HG02884 (cell line): ENCODE results near the gene ADGRF3.
A peak's percentile ranks its signal among the peaks of the same experiment; 100 is the strongest.
"Not testable (repeated sequence)": the region's sequence is repeated elsewhere in the genome, so short reads cannot be mapped to it uniquely, and the experiment has no call there.

Experiments used
- ATAC-seq: cut with Tn5 transposase; IDR thresholded peaks from one replicate; pipeline ENCODE4 v1.9.1; 2021; ENCODE audit warnings: mild to moderate bottlenecking, moderate library complexity; ENCODE audit not compliant: unreplicated experiment

ADGRF3 gene

DNA sequence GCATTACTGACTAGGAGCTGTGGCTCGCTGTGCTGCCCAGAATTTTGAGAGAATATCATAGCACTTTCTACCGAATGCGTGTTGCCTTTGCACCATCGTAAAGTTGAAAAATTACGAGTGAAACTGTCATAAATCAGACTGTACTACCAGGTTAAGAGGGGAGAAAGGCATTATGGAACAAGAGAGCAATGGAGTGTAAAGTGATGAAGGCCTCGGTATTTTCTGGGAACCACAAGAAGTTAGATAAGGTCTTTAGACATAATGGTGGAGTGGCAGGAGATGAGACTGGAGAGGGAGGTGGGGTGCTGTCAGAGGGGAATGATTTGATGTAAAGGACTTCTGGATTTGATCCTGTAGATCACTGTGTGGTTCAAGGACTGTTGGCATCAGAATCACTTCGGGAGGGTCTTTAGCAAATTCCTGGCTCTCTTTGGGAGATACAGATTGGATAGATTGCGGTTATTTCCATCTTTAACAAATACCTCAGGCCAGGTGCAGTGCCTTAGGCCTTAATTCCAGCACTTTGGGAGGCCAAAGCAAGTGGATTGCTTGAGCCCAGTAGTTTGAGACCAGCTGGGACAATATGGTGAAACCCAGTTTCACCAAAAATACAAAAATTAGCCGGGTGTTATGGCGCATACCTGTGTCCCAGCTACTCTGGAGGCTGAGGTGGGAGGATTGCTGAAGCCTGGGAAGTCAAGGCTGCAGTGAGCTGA is 4.9 kb upstream of the ADGRF3 start:
- no peak for ATAC-seq

DNA sequence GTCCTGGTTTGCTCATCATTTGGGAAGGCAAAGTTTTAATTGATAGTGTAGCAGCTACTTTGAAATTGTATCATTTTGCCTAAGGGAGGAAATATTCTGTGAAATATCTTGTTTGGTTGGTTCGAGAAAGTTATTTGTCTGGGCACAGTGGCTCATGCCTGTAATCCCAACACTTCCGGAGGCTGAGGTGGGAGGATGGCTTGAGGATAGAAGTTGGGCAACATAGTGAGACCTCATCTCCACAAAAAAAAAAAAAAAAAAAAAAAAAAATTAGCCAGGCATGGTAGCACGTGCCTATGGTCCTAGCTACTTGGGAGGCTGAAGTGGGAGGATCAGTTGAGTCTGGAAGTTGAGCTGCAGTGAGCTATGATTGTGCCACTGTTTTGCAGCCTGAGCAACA is 3.1 kb upstream of the ADGRF3 start:
- no peak for ATAC-seq

DNA sequence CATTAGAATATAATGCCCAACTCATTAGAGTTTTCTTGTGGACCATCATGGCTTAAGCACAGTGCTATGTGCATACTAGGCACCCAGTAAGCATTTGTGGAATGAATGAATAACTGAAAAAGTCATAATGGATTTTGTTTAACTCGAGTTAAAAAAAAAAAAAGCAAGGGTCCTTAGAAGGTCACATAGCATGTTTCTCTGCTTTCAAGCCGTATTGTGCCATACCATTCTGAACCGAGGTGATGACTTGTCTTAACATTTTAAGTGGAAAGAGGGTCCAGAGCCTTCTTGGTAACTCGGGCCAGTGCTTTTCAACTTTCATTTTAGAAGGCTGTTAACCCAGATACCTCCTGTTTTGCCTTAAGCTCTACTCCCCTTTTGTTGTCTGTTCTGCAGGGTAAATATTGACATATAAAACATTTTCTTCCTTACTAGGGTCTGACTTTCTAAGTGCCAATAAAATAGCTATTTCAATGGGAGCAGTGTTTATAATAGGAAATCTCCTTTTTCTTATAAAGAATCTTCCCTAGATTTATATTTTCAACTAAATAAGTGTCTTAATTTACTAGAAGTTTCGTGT is 787 bp upstream of the ADGRF3 start:
- no peak for ATAC-seq

DNA sequence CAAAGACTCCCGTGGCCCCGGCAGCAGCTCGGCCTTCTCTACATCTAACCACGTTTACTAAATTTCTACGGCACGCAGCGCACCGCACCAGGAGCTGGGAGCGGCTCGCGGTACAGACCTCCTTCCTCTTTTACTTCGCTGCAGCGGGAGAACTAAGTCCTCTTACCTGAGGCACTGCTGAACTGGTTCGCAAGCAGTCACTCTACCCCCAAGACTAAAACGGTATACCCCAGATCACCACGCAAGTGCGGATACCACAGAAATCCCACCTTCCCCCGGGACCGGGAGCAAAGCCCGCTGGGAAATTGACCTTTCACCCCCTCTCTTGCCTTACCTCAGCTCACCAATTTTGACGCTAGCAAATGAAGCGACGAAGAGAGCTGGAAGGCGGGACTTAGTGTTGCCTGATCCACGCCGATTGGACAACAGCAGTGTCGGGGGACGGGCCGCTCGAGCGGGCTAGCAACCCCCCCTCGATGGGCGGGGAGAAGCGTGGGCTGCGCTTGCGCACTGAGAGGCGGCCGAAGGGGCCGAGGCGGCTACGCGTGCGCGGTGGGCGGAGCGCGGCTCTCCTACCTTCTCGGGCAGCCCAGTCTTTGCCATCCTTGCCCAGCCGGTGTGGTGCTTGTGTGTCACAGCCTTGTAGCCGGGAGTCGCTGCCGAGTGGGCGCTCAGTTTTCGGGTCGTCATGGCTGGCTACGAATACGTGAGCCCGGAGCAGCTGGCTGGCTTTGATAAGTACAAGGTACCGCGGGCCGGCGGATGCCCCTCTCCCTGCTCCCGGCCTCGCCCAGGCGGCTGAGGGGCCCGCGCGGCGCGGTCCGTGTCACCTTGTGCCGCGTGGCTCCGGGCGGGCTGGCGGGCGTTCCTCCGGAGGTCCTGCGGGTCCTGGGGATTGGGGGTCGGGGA is 790 bp downstream of the ADGRF3 start, which contains the start of gene SELENOI:
Gene SELENOI (plus strand): TSS at position 599 of the 909 bp plus-strand sequence. CDS start 90 bp downstream, at position 689.
- peak; percentile 93 for ATAC-seq

DNA sequence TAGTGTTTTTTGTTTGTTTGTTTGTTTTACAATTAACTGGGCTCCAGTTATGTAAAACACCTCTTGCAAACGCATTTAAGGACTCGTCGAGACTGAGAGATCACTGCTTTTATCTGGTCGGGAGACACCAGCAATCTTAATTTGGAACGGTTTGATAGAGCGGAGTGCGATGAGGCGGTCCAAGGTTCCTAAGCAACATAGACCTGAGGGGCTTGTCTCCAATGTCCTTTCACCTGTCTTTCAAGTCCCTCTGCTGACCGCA is 1.4 kb downstream of the ADGRF3 start:
- no peak for ATAC-seq

DNA sequence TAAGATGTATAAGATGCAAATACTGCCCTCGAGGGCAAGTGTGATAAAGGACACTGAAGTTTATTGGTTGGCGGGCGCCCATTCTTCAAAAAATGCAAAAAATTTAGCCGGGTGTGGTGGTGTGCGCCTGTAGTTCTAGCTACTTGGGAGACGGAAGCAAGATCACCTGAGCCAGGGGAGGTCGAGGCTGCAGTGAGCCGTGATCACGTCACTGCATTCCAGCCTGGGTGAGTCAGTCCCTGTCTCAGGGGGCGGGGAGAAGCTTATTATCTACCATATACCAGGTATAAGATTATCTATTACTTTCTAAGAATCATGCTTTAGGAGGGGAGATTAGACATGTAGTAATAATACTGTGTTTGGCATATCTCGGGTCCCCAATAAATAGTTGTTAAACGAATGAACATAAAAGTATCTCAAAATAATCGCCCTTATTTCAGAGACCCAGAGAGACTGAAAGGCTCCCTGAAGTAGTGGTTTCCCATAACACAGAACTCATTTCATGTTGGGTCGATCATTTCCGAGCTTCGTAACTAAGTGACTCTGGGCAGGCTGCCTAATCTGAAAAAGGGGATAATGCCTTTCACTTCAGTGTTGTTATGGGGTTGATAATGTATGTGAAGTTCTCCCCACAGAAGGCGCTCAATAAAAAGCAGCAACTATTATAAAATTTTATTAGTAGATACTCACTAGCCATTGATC is 1.9 kb downstream of the ADGRF3 start:
- no peak for ATAC-seq

DNA sequence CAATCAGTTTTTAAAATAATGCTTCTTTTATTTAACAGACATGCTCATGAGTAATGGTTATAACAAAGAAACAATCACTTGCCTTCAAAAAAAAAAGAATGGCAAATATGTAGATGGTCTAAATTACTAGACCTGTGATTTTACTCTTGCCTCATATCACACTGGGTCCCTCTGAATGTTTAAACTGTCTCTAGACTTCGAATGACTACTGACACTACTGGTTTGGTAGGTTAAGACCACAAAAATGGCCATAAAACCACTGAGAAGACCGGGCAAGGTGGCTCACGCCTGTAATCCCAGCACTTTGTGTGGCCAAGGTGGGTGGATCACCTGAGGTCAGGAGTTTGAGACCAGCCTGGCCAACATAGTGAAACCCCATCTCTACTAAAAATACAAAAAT is 5.8 kb downstream of the ADGRF3 start:
- ATAC-seq = no peak

DNA sequence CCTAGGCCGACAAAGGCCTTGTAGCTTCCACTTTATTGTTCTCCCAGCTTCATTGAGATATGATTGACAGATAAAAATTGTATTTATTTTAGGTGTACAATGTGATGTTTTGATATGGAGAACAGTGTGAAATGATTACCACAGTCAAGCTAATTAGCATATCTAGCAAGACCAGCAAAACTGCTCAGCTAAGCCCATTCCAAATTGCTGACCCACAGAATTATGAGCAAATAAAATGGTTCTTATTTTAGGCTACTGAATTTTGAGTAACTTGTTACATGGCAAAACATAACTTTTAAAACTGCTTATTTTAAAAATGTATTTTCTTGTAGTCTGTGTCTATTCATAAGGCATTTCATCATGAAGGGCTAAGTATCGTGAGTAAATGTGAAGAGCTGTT is 9.3 kb downstream of the ADGRF3 start:
- ATAC-seq = no peak

DNA sequence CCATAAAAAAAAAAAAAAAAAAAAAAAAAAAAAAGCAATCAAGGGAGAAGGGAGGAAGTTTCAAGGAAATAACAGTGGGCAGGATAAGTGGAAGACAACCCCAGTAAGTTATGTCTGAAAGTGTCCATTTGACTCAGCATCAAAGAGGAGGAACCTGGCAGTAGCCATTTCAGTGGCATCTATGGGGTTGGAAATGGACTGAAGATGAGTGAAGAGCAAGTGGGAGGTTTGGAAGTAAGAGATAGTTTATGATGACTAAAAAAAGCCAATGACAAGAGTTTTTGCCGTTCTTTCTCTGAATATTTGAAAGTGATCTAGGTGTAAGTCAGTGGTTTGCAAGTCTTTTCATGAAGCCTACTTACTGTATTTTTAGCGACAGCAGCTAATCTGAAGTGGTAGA is 9.9 kb downstream of the ADGRF3 start:
- ATAC-seq = no peak

DNA sequence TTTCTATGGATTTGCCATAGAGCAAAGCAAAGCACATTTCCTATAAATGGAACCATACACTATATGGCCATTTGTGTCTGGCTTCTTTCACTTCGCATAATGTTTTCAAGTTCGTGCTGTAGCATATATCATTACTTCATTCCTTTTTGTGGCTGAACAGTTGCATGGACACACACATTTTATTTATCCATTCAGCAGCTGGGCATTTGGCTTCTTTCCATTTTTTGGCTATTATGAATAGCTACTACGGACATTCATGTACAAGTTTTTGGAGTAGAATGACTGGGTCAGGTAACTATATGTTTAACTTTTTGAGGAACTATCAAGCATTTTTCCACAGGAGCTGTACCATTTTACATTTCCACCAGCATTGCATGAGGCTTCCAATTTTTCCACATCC is 11.4 kb downstream of the ADGRF3 start:
- no peak for ATAC-seq

DNA sequence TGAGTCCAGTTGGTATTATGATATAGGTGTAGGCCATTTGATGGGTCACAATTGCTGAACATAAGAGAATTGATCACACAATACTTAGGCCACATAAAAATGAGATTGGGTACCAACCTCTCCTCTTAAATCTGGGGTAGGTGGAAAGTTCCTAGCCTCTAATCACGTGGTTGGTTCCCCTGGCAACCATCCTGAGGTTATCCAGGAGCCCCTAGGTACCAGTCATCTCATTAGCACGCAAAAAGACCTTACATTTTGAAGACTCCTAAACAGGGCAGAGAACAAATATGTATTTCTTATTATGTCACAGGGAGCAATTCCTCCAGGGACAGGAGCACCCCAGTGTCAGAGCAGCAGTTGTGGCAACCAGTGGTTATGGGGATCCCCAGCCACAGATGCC is 13.3 kb downstream of the ADGRF3 start:
- ATAC-seq = no peak

DNA sequence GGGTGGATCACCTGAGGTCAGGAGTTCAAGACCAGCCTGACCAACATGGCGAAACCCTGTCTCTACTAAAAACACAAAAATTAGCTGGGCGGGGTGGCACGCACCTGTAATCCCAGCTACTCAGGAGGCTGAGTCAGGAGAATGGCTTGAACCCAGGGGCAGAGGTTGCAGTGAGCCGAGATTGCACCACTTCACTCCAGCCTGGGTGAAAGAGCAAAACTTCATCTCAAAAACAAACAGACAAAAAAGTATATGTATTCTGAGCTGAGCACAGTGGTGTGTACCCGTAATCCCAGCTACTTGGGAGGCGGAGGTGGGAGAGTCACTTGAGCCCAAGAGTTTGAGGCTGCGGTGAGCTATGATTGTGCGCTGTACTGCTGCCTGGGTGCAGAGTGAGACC is 15.3 kb downstream of the ADGRF3 start:
- ATAC-seq = not testable (repeated sequence)

DNA sequence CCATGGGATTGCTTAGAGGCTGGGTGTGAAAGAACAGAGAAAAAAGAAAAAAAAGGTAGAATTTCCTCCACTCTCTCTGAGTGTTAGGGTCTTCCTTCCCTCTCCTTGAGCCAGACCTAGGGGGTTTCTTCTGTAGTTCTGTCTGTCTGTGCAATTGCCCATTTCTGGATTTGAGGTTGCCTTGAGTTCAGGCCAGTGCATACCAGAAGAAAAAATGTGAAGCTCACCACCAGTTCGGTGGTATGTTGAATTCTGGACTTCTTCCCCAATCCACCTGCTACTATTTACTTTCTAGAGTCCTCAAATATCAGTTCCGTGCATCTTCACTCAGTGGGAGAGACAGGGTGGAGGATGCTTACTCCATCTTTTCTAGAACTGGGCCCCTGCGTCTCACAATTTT is 16.0 kb downstream of the ADGRF3 start:
- ATAC-seq = no peak

DNA sequence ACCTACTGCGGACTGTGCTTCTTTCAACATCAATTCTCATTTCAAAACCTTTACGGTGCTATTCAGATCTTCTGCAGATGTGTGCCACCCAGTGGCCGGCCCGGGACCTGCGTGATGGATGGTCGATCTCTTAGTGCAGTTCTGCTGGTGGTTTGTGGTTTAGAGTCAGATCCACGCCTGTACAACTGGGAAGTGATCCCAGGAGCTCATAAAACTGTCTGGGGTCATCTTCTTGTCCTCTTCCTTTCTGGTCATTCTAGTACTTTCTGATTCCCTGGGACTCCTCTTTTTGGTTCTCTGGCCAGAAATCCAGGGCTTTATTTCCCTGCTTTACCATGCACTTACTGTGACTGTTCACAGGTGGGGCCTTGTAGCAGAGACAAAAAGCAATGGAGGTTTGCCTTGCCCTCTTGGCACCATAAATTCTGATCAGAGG is 16.5 kb downstream of the ADGRF3 start:
- ATAC-seq = peak; percentile 63

DNA sequence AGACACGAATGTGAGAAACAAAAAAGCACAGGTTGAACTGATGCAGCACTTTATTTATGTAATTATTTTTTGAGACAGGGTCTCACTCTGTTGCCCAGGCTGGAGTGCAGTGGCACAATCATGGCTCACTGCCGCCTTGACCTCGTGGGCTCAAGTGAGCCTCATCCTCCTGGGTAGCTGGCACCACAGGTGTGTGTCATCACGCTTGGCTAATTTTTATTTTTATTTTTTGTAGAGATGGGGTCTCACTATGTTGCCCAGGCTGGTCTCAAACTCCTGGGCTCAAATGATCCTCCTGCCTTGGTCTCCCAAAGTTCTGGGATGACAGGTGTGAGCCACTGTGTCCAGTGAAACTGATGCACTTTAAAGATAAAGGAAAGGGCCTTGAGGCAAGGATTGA is 17.5 kb downstream of the ADGRF3 start:
- not testable (repeated sequence) for ATAC-seq

DNA sequence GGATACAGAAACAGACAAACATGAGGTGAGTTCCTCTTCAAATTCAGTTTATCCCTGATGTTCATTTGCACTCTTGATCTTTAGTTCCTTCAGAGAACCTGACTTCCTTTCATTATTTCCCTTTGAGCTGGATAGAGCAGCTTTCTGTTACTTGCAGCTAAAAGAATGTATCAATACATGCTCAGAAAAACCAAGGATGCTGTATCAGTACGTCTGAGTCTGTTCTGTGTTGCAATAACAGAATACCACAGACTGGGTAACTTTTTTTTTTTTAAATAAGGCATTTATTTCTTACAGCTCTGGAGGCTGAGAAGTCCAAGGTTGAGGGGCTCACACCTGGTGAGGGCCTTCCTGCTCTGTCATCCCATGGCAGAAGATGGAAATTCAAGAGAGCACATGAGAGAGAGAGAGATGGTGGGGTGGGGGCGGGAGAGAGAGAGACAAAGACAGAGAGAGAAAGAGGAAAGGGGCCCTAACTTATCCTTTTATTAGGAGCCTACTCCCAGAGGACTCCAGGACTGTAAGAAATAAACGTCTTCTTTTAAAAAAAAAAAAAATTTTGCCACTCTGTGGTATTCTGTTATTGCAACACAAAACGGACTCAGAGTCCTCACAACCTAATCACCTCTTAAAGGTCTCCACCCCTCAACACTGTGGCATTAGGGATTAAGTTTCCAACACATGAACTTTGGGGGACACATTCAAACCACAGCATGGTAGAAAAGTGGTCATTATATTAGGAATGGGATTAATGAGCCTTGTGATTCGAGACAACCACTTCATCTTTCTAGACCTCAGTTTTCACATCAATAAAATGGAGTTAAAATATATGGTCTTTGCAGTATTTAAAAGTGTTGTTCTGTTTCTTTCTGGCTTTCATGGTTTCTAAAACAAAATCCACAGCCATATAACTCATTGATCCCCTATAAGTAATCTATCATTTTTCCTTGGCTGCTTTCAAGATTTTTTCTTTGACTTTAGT is 19.0 kb downstream of the ADGRF3 start:
- ATAC-seq = no peak

DNA sequence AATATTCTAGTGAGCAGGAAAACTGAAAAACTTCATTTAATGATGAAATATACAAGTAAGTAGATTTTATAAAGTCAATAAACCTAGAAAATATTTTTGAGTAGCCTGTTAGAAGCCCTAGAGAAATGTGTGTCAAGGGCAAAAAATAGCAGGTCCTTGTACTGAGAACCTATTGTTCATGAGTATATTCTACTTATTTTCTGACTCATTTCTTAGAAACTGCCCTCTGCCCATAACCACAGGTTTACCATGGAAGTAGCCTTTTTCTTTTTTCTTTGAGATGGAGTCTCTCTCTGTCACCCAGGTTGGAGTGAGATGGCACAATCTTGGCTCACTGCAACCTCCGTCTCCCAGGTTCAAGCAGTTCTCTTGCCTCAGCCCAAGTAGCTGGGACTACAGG is 20.1 kb downstream of the ADGRF3 start:
- no peak for ATAC-seq

DNA sequence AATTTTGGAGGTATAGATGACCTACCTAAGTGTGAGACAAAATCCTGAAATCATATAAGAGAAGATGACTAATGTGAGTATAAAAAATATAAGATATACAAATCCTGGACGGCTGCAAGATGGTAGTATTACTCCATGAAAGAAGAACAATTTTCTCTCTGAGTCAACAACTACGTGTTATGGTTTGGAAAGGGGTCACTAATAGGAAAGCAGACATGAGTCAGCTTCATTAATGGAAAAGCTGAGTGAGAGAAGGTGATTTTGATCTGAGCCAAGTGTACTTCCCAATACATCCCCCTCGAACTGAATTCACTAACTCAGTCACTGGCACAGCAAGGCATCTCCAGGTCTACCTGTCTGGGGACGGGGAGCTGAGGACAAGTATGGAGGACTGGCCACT is 20.7 kb downstream of the ADGRF3 start:
- ATAC-seq = no peak

DNA sequence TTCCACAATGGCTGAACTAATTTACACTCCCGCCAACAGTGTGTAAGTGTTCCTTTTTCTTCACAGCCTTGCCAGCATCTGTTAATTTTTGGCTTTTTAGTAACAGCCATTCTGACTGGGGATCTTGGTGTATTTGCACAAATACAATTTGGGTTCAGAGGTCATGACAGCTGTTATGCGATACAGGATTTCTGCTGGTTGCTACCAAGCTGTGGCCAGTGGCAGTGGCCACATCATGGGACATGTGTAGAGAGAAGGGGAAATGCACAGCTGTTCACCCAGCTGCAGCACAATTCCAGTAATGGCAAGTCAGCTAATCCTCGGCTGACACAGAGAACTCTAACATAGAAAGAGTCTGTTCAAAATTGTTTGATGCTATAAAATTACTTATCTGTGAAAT is 21.7 kb downstream of the ADGRF3 start:
- ATAC-seq = no peak

DNA sequence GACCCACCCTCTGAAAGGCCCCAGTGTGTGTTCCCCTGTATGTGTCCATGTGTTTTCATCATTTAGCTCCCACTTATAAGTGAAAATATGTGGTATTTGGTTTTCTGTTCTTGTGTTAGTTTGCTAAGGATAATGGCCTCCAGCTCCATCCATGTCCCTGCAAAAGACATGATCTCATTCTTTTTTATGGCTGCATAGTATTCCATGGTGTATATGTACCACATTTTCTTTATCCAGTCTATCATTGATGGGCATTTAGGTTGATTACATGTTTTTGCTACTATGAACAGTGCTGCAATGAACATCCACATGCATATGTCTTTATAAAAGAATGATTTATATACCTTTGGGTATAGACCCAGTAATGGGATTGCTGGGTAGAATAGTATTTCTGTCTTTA is 22.1 kb downstream of the ADGRF3 start:
- not testable (repeated sequence) for ATAC-seq
